ENCODE results near the gene GDF2. TPM values are rescaled to one million over a fixed set of nuclear protein-coding genes. Genes with fewer than 3 reads are reported as not detected.

Gene GDF2
- total and polyA plus RNA-seq, 3 donors from 2014 or later: 0.19 to 0.39 TPM; not detected in 1

- intact Hi-C loops (cut with DNase I; ENCODE audit: low total_unique reads): no loop called here
- no peak for DNase-seq
- Histone ChIP-seq H3K4me3 (no peak overlapping the region), H3K9me3 (no peaks in the 10 kb centered on the region), H3K36me3 (ENCODE audit: low read depth, missing control alignments) (no peaks in the 10 kb centered on the region), H3K27me3 (no peaks in the 10 kb centered on the region), H3K4me1 (peaks cover 8% of the 10 kb centered on the region), H3K27ac (no peak overlapping the region)
- 67 to 94% methylated on average over 3 of the region's 3 CpGs for WGBS, 2 donors
- TF ChIP-seq POLR2A (IDR thresholded peaks at IDR 0.05) (no peak), CTCF (IDR thresholded peaks at IDR 0.05) (no peak)
These were observed 14.9 kb upstream of the GDF2 start for GRCh38 chr10:47307381-47307780.

GRCh38 chr10:47308775-47309174 lies 13.5 kb upstream of the GDF2 start:
- H3K27ac ChIP-seq: no peak overlapping the region
- TF ChIP-seq POLR2A (IDR thresholded peaks at IDR 0.05) (no peak), CTCF (IDR thresholded peaks at IDR 0.05) (no peak)
- H3K9me3 ChIP-seq: no peaks in the 10 kb centered on the region
- DNase-seq: no peak
- H3K27me3 ChIP-seq: no peaks in the 10 kb centered on the region
- H3K36me3 ChIP-seq (ENCODE audit: low read depth, missing control alignments): no peaks in the 10 kb centered on the region
- 73 to 78% methylated on average over 9 of the region's 9 CpGs for WGBS, 2 donors
- peaks cover 8% of the 10 kb centered on the region for H3K4me1 ChIP-seq
- H3K4me3 ChIP-seq: no peak overlapping the region
- intact Hi-C loops (cut with DNase I; ENCODE audit: low total_unique reads): no loop called here

GRCh38 chr10:47309408-47310089 lies 12.7 kb upstream of the GDF2 start:
- no peaks in the 10 kb centered on the region for H3K9me3 ChIP-seq
- H3K27ac ChIP-seq: no peak overlapping the region
- no peaks in the 10 kb centered on the region for H3K27me3 ChIP-seq
- H3K36me3 ChIP-seq (ENCODE audit: low read depth, missing control alignments): no peaks in the 10 kb centered on the region
- H3K4me3 ChIP-seq: peak overlapping the region in 1 of 2 donors; percentile 31
- 74 to 80% methylated on average over 28 to 34 of the region's 34 CpGs for WGBS, 2 donors
- TF ChIP-seq CTCF (IDR thresholded peaks at IDR 0.05) (peak in 2 of 3 experiments; percentile 24 to 32), POLR2A (IDR thresholded peaks at IDR 0.05) (no peak)
- no peak for DNase-seq
- peaks cover 8% of the 10 kb centered on the region for H3K4me1 ChIP-seq
- intact Hi-C loops (cut with DNase I; ENCODE audit: low total_unique reads): no loop called here

GRCh38 chr10:47310090-47310505 lies 12.2 kb upstream of the GDF2 start:
- Histone ChIP-seq H3K9me3 (no peaks in the 10 kb centered on the region), H3K27me3 (no peaks in the 10 kb centered on the region), H3K4me3 (peak overlapping the region in 1 of 2 donors; percentile 31), H3K4me1 (peaks cover 8% of the 10 kb centered on the region), H3K36me3 (ENCODE audit: low read depth, missing control alignments) (no peaks in the 10 kb centered on the region), H3K27ac (no peak overlapping the region)
- no peak for DNase-seq
- intact Hi-C loops (cut with DNase I; ENCODE audit: low total_unique reads): no loop called here
- no peak for TF ChIP-seq CTCF (IDR thresholded peaks at IDR 0.05)
- no peak for TF ChIP-seq POLR2A (IDR thresholded peaks at IDR 0.05)
- 83 to 93% methylated on average over 19 to 37 of the region's 37 CpGs for WGBS, 2 donors

Data from testis (tissue), 3 donors.